Stomach (tissue), 4 donors: ENCODE data around the gene RBX1.

Experiments
- CTCF ChIP-seq, 7 experiments: fragments of 450-650 bp in 4 of 7; fragments of 200-600 bp in 3 of 7; sonication (generic) in 3 of 7; IDR thresholded peaks; one replicate each; pipeline ENCODE4 v1.5.1; 2016 to 2019; ENCODE audit warnings: antibody characterized with exemption in 7 of 7, control low read depth in 2 of 7, mild to moderate bottlenecking in 1 of 7
- EP300 ChIP-seq: sonication (generic); formaldehyde crosslinking; IDR thresholded peaks from one replicate; pipeline ENCODE4 v1.6.1; 2017; ENCODE audit warnings: antibody characterized with exemption
- POLR2A ChIP-seq, 4 donors: fragments of 450-650 bp; IDR thresholded peaks; one replicate each; pipeline ENCODE4 v1.6.1; 2016; ENCODE audit warnings: antibody characterized with exemption in 4 of 4, control low read depth in 2 of 4, mild to moderate bottlenecking in 1 of 4, moderate library complexity in 1 of 4
- POLR2AphosphoS5 ChIP-seq, 3 donors: sonication (generic); formaldehyde crosslinking; IDR thresholded peaks; one replicate each; pipeline ENCODE4 v1.6.1; 2016; ENCODE audit warnings: antibody characterized with exemption in 3 of 3

GRCh38 chr22:41000941-41001721 is 50.0 kb downstream of the RBX1 start:
- no peak for TF ChIP-seq CTCF (IDR thresholded peaks at IDR 0.05)
- no peak for TF ChIP-seq POLR2A (IDR thresholded peaks at IDR 0.05)
- no peak for TF ChIP-seq POLR2AphosphoS5 (IDR thresholded peaks at IDR 0.05)
- no peak for TF ChIP-seq EP300
